Fibroblast of the aortic adventitia (primary cell): ENCODE data around the gene RASGEF1C. TPM values are rescaled to one million over a fixed set of nuclear protein-coding genes. Genes with fewer than 3 reads are reported as not detected.

Source experiments
- DNase-seq: peaks from one replicate; pipeline ENCODE4 v3.0.0-alpha.2; 2010; ENCODE audit warnings: low read depth
- H3K4me3 ChIP-seq: 2 replicates; pipeline ENCODE4 v1.5.1; 2011; ENCODE audit warnings: low read depth, mild to moderate bottlenecking, control low read depth, low read length, moderate library complexity
- total RNA-seq: library from RNA; depleted of rRNA; stranded (reverse); fragments of >200 nt; gene quantifications from 2 replicates; pipeline ENCODE4 v1.2.3, GENCODE V29; 2012; ENCODE audit warnings: low replicate concordance
- TF ChIP-seq, protein P1 (sequence below): IDR thresholded peaks from 2 replicates; pipeline ENCODE4 v1.5.1; 2011; ENCODE audit warnings: mild to moderate bottlenecking, low read length, control low read depth, inconsistent platforms; ENCODE audit not compliant: insufficient read depth

RASGEF1C gene
- total RNA-seq, 1 donor = not detected

DNA sequence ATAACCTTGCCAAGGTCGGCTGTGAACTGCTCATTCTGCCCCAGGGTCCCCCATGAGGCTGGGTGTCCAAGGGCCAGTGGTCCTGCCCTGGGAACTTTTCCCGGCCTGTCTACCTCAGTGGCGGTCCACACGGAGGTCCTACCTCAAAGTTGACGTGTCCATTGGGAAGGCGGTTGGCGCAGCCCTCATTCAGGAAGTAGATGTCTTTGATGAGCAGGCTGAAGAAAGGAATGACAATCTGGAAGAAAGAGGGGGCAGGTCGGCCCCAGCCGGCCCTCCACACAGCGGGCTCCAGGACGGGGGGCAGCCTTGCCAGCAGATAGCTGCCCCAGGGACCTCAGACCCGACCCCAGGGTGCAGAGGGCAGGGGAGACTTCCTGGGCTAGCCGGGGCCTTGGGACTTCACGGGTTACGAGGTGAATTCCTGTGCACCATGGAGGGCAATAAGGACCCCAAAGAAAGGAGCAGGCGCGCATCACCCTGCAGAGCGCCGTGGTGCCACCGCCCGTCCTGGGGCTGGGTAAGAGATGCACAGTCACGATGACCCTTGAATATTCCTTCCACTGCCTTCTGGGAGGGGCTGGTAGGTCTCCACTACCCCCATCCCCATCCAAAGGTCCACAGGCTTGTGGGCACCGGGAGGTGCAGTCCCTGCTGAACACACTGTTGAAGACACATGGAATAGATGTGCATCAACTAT lies 94.6 kb downstream of the RASGEF1C start:
- TF ChIP-seq, protein P1, sequence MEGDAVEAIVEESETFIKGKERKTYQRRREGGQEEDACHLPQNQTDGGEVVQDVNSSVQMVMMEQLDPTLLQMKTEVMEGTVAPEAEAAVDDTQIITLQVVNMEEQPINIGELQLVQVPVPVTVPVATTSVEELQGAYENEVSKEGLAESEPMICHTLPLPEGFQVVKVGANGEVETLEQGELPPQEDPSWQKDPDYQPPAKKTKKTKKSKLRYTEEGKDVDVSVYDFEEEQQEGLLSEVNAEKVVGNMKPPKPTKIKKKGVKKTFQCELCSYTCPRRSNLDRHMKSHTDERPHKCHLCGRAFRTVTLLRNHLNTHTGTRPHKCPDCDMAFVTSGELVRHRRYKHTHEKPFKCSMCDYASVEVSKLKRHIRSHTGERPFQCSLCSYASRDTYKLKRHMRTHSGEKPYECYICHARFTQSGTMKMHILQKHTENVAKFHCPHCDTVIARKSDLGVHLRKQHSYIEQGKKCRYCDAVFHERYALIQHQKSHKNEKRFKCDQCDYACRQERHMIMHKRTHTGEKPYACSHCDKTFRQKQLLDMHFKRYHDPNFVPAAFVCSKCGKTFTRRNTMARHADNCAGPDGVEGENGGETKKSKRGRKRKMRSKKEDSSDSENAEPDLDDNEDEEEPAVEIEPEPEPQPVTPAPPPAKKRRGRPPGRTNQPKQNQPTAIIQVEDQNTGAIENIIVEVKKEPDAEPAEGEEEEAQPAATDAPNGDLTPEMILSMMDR = no peak
- DNase-seq = no peak
- H3K4me3 ChIP-seq = no peak overlapping the region

DNA sequence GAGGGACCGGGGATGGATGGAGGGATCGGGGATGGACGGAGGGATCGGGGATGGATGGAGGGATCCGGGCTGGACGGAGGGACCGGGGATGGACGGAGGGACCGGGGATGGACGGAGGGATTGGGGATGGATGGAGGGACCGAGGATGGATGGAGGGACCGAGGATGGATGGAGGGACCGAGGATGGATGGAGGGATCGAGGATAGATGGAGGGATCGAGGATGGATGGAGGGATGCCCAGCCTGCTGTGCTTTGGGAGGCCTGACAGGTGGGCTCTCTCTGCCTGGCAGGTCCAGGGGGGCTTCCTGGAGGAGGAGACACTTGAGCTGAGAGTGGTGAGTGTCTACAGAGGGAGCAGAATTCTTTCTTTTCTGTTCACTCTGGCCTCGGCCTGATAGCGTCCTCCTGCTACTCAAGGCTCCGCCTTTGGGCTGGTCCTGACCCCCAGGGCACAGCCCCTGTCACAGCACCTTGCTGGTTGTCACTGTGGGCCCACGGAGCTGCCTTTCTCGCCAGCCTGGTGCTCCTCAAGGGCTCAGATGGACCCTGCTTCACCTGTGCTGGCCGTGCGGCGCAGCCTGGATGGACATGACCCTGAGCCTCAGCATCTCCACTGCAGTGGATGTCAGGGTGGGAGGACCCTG lies 95.2 kb downstream of the RASGEF1C start:
- DNase-seq = no peak
- TF ChIP-seq, protein P1 = no peak
- no peak overlapping the region for H3K4me3 ChIP-seq

DNA sequence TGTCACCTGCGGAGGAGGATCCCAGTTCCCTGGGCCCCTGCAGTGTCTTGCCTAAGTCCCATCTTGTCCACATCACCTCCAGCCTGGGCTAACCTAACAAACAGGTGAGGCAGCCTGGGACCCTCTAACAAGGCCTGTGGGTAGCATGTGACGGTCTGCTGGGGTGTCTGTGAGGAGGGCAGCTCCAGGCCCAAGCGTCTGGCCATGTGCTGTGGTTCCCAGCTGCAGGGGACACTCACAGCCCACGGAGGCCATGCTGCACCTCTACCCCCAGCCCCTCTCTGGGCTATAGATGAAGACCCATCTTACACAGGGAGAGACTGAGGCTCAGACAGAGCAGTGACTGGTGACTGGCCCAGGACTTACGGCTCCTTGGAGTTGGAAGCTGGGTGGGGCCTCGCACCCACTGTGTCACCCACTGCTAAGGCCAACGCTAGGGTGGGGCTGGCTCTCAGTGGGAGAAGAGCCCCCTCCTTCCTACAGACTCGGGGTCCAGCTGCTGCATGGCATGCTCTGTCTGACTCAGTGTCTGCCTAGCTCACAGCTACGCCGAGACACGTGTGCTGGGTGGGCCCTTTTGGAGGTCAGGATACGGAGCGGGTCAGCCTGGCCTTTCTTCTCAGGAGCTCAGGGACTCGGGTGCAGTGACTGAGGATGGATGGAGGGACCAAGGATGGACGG lies 96.7 kb downstream of the RASGEF1C start:
- DNase-seq = no peak
- no peak overlapping the region for H3K4me3 ChIP-seq
- TF ChIP-seq, protein P1 = no peak

DNA sequence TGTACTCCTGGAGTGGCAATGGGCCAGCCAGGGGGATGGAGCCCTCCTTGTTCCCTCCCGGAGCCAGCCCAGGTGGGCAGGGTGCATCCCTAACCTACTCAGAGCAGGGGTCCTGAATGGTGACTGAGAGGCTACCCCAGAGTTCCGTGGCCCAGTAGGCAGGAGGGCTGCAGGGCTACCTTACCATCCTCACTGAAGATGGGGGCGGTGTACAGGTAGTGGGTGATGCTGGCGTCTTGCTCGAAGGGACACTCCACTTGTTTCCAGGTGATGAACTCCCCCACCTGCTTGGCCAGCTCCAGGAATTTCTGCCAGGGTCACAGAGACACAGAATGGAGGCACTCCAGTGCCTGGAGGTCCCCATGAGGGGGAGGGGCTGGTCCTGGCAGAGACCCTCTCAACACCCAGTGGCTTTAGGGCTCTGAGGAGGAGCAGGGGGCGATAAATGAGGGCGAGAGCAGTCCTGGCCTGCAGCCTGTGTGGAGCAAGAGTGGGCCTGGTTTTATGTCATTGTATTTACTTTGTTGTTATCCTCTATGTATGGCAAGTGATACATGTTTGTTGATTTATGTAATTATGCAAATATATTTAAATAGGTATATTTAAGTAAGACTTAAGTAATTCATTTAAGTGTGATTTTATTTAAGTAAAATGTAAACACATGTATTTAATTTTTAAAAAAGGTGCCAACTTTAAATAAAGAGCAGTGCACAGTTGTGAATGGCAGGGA lies 97.6 kb downstream of the RASGEF1C start:
- TF ChIP-seq, protein P1 = no peak
- no peak overlapping the region for H3K4me3 ChIP-seq
- DNase-seq = no peak

DNA sequence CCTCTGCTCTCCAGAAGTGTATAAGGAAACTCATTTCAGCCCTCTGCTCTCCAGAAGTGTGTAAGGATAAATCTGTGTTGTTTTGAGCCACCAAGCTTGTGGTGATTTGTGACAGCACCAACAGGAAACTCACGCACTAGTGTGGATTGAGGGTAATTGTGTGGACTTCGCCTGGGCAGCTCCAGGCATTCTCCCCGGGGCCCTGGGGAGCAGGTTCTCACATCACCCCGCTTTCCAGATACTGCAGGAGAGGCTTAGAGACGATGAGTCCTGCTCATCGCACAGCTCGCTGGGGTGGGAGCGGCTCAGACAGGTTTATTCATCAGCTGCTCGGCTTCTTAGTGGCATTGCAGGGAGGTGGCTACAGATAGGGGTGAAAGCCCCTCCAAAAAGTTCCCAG lies 99.1 kb downstream of the RASGEF1C start:
- DNase-seq = no peak
- no peak overlapping the region for H3K4me3 ChIP-seq
- TF ChIP-seq, protein P1 = no peak

DNA sequence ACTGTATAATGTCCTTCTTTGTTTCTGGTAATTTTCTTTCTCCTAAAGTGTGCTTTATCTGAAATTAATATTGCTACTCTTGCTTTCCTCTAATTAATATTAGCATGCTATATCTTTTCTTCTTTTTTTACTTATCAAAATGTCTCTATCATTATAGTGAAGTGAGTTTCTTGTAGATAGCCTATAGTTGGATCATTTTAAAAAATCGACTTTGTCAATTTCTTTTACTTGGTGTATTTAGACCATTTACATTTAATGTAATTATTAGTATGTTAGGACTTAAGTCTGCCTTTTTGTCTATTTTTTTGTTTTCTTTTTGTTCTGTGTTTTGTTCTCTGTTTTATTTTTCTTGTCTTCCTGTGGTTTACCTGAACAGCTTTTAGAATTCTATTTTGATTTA lies 102.0 kb downstream of the RASGEF1C start:
- TF ChIP-seq, protein P1 = no peak
- DNase-seq = no peak
- no peak overlapping the region for H3K4me3 ChIP-seq
